HCT116 (cell line): ENCODE results near the gene SBK2.

Experiments
- CBX3 ChIP-seq: IDR thresholded peaks from 2 replicates; pipeline ENCODE4 v1.6.1; 2012; ENCODE audit warnings: low read depth
- CEBPB ChIP-seq: IDR thresholded peaks from 2 replicates; pipeline ENCODE4 v1.6.1; 2012; ENCODE audit warnings: low read depth
- CTCF ChIP-seq, 3 experiments: fragments of 200-600 bp in 1 of 3; sonication (generic) in 1 of 3; IDR thresholded peaks in 2 of 3; conservative IDR thresholded peaks in 1 of 3; 2 replicates each; pipeline ENCODE4 v1.5.1; 2012 to 2017; ENCODE audit warnings: low read depth in 2 of 3, low read length in 2 of 3, antibody characterized with exemption in 1 of 3, borderline replicate concordance in 1 of 3, control low read depth in 1 of 3, mild to moderate bottlenecking in 1 of 3, mixed read lengths in 1 of 3, mixed run types in 1 of 3, moderate library complexity in 1 of 3; ENCODE audit not compliant: insufficient read depth in 1 of 3
- EZH2 ChIP-seq: fragments of 200-600 bp; sonication (generic); IDR thresholded peaks from 2 replicates; pipeline ENCODE4 v1.6.1; 2017; ENCODE audit warnings: antibody characterized with exemption, mixed run types
- EZH2phosphoT487 ChIP-seq: fragments of 200-600 bp; IDR thresholded peaks from 2 replicates; pipeline ENCODE4 v1.6.1; 2018; ENCODE audit warnings: antibody characterized with exemption, borderline replicate concordance
- POLR2A ChIP-seq: IDR thresholded peaks from 2 replicates; pipeline ENCODE4 v1.7.0; 2011; ENCODE audit warnings: borderline replicate concordance; ENCODE audit not compliant: insufficient read depth, insufficient read length; ENCODE audit errors: extremely low read depth
- POLR2AphosphoS5 ChIP-seq: IDR thresholded peaks from 2 replicates; pipeline ENCODE4 v1.6.1; 2011; ENCODE audit warnings: mild to moderate bottlenecking, low read depth, low read length, moderate library complexity
- RAD21 ChIP-seq: IDR thresholded peaks from 2 replicates; pipeline ENCODE4 v1.6.1; 2012; ENCODE audit warnings: low read depth, mild to moderate bottlenecking
- REST ChIP-seq: IDR thresholded peaks from 2 replicates; pipeline ENCODE4 v1.6.1; 2012; ENCODE audit warnings: low read depth
- SIN3A ChIP-seq: IDR thresholded peaks from 2 replicates; pipeline ENCODE4 v1.6.1; 2012; ENCODE audit warnings: low read depth
- SRF ChIP-seq: IDR thresholded peaks from 2 replicates; pipeline ENCODE4 v1.6.1; 2012; ENCODE audit warnings: low read depth
- ZNF274 ChIP-seq: fragments of 200-500 bp; sonication (Bioruptor generic); IDR thresholded peaks from 2 replicates; pipeline ENCODE4 v1.6.1; 2014; ENCODE audit warnings: mild to moderate bottlenecking, low read depth, low read length, inconsistent platforms

GRCh38 chr19:55500368-55500952 is 36.5 kb downstream of the SBK2 start:
- TF ChIP-seq EZH2phosphoT487, result no peak
- TF ChIP-seq EZH2, result no peak
- TF ChIP-seq CTCF (IDR thresholded peaks at IDR 0.05 in 2 of 3, conservative IDR thresholded peaks at IDR 0.05 in 1 of 3; ENCODE audit: borderline replicate concordance in 1 of 3, insufficient read depth in 1 of 3, low read depth in 2 of 3, low read length in 2 of 3), result no peak
- TF ChIP-seq POLR2A, result no peak
- TF ChIP-seq SIN3A, result no peak
- no peak for TF ChIP-seq SRF
- TF ChIP-seq REST, result no peak
- TF ChIP-seq CEBPB, result no peak
- no peak for TF ChIP-seq POLR2AphosphoS5
- no peak for TF ChIP-seq RAD21
- TF ChIP-seq CBX3, result no peak
- TF ChIP-seq ZNF274, result no peak
